Stimulated activated CD4-positive, alpha-beta T cell treated with anti-CD3 and anti-CD28 coated beads, Interleukin-1b, Interleukin-23, amount 100 ng/mL, for 48 hours (primary cell): ENCODE results near the gene TSHZ2.
A peak's percentile ranks its signal among the peaks of the same experiment; 100 is the strongest.

Source experiments
- DNase-seq: peaks from one replicate; pipeline ENCODE4 v3.0.0-alpha.2; 2020

The TSHZ2 gene, protein sequence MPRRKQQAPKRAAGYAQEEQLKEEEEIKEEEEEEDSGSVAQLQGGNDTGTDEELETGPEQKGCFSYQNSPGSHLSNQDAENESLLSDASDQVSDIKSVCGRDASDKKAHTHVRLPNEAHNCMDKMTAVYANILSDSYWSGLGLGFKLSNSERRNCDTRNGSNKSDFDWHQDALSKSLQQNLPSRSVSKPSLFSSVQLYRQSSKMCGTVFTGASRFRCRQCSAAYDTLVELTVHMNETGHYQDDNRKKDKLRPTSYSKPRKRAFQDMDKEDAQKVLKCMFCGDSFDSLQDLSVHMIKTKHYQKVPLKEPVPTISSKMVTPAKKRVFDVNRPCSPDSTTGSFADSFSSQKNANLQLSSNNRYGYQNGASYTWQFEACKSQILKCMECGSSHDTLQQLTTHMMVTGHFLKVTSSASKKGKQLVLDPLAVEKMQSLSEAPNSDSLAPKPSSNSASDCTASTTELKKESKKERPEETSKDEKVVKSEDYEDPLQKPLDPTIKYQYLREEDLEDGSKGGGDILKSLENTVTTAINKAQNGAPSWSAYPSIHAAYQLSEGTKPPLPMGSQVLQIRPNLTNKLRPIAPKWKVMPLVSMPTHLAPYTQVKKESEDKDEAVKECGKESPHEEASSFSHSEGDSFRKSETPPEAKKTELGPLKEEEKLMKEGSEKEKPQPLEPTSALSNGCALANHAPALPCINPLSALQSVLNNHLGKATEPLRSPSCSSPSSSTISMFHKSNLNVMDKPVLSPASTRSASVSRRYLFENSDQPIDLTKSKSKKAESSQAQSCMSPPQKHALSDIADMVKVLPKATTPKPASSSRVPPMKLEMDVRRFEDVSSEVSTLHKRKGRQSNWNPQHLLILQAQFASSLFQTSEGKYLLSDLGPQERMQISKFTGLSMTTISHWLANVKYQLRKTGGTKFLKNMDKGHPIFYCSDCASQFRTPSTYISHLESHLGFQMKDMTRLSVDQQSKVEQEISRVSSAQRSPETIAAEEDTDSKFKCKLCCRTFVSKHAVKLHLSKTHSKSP (N-terminal part only)

GRCh38 chr20:52972190-52972937 lies at the start of gene TSHZ2:
TSS of gene TSHZ2 (plus strand) at chr20:52972358. CDS start at chr20:52973294, 936 bp downstream.
- DNase-seq = peak; percentile 75

- DNase-seq = no peak
Observed at GRCh38 chr20:52922436-52922835, 49.7 kb upstream of the TSHZ2 start.

DNA sequence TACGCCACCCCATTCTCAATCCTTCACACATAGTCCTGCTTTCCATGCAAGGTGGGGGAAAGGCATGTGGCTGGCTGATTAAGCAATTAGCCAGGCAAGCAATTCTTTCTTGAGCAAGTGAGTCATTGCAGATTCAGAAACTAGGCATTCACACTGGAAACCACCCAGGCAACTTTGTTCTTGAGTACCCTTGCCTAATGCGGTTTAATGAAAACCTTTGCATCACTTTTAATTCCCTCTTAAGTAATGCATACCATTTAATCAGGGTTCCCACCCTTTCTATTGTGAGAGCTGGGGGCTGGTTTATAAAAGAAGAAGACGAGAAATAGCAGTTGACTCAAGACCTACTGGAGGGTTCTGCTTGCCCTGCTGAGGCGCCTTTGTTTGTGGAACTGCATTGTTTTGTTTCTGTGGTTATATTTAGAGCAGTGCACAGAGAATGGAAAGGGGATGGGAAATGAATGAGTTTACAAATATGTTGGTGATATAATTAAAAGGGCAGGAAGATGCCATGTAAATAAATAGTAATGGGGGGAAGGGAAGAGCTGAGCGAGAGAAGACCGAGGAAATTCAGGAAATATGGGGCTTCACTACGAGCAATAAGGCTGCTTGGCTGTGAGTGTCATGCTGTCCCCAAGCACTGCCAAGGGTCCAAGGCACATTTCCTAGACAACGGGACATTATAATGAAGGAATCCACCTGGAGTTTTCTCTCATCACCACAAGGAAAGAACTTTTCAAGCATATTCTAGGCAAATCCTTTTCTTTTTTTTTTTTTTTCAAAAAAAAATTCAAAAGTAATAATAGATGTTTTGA lies 48.8 kb upstream of the TSHZ2 start:
- no peak for DNase-seq

- DNase-seq = no peak
Observed at GRCh38 chr20:52924411-52925271, 47.5 kb upstream of the TSHZ2 start.

GRCh38 chr20:52926505-52926904 lies 45.7 kb upstream of the TSHZ2 start:
- no peak for DNase-seq

- DNase-seq = no peak
Observed at GRCh38 chr20:52933867-52934266, 38.3 kb upstream of the TSHZ2 start.

DNA sequence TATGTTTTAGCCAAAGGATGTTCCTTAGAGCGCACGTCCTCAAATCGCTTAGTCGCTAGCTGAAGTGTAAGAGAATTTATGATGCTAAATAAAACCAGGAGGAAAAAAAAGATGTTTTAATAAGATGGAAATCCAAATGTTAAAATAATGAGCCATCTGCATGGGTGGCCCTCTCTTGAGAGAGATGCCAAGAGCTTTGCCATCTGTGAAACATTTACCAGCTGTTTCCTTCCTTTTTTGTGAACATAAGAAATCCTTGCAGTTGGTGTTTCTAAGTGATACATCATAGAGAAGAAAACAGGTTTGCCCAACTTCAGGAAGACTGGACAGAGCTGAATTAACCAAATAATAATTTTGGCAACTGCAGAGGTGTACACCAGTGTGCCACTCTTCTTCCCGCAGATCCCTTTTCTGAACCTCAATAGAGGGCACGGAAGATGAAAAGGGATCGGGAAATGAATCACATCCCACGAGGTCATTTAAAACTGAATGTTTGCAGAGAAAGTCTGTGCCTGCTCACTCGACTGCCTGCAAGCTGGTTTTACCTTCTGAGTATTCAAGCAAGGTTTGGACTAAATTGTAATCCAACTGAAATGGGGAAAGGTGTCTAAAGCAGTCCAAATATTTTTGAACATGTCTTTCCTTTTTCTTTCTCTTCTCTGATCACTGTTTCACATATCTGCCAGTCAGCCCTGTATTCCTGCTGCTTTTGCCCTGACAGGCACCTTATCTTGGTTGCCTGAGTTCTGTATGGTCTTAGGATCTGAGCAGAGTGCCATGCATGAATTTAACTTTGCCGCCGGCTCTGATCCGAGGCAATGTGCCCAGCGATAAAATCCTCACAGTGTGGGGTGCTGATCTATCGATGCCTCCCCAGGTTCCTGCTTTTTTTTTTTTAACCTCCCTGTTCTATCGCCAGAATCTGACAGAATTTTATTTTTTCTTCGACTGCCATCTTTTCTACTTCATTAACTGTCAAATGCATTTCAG lies 35.5 kb upstream of the TSHZ2 start:
- DNase-seq = no peak

DNA sequence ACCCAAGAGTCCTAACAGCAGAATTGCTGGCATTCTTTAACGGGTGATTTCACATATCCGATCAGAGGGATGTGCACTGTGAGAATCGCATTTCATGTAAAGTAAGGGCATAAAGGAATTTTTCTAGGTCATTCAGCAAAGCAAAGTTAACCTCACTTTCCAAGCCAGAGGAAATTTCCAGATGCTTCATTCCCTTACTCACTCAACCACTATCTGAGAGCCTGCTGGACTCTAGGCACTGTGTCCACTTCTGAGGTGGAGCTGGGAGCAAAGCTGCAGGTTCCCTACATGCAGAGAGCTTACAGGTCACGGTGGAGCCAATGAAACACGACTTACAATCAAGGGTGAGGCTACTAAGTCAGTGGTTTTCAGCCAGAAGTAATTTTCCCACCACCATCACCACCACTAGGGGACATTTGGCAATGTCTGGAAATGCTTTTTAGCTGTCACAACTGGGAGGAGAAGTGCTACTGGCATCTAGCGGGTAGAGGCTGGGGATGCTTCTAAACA lies 34.5 kb upstream of the TSHZ2 start:
- no peak for DNase-seq

GRCh38 chr20:52939141-52939540 lies 33.0 kb upstream of the TSHZ2 start:
- DNase-seq = no peak

DNA sequence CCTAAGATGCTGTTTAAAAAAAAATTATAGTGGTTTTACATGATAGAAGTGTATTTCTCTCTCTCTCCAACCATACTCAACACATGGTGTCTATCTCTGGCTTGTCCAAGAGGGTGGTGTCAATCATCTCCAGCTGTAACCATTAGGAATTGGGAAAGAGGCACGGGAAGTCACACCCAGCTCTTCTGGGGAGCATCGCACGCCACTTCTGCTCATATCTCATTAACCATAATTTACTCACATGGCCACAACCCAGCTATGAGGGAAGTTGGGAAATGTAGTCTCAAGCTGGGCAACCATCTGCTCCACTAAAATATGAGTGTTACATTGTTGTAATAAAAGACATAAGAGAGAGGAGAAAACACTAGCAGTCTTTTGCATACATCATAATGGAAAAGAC lies 30.4 kb upstream of the TSHZ2 start:
- DNase-seq = no peak

DNA sequence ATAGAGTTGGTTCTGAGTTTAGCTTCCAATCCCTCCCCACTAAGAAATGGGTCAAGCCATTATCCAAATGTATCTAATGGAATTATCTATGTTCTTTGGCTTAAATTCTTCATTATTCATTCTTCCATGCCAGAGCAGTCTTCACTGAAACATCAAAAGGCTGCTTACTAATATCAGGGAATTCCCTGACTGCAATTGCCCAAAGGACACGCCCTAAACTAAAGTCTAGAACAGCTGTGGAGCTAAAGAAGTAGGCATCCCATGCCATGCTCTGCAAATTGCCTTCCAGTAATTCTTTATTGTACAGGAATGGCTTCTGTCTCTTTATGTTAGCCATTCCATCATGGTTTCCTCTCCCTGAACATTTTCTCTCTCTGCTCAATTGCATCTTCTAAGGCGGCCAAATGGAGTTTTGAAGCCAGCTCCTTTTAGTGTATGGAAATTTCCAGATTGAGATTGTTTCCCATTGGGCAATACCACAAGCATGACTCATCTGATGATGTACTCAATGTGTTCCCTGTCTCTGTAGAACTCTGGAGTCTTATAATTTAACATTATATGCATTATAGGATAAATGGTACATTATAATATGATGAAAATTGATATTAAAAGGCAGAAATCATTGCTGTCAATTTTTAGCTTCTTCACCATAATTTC lies 28.8 kb upstream of the TSHZ2 start:
- no peak for DNase-seq

GRCh38 chr20:52945268-52945667 lies 26.9 kb upstream of the TSHZ2 start:
- no peak for DNase-seq

DNA sequence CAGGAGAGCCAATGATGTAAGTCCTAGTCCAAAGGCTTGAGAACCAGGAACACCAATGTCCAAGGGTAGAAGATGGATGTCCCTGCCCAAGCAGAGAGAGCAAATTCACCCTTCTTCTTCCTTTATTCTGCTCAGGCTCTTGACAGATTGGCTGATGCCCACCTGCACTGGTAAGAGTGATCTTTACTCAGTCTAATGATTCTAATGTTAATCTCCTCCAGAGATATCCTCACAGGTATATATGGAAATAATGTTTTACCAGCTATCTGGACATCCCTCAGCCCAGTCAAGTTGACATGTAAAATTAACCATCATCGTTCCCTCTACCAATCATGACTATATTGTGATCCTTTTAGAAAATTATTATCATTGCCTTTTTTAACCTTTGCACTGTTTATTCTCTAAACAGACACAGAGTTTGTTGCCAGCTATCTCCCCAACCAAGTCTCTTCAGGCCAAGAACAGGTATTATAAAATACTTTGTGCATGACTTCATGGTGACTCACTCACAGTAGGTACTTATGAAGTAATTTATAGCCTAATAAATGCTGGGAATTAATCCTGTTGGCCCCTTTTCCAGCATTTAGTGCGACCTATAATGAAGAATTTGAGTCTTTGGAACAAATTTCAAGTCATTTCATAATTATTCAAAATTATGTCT lies 26.2 kb upstream of the TSHZ2 start:
- DNase-seq = no peak

DNA sequence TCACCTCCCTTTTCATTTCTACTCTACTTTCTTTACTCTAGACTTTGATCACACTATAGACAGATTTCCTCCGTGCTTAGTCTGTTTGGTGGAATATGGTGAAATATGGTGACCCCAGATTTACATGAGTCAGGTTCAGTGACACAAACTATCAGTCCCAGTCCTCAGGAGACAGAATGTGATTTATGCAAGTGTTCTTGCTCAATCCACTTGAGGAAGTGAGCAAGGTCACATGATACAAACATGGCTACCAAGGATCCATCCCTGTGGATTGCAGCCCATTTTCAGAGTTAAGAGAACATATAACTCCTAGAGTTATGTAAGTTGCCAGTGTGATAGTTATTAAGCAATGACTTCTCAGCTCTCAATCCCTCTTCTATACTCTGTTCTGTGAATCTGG lies 23.7 kb upstream of the TSHZ2 start:
- DNase-seq = no peak

DNA sequence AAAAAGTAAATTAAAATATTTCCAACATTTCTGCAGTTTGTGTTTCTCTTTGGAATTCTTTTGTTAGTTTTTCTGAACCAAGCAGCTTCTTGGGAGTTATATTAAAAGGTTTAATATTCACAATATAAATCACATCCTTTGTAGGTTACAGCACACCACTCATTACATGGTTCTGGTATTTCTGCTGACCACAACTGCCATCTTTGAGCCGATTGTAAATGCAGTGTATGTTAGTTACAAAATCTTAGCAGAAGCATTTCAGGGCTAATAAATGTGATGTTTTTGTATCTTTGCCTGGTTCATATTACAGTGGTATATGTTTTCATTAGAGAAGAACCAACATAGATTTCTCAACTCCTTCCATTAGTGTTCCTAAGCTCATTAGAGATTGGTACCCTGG lies 19.1 kb upstream of the TSHZ2 start:
- DNase-seq = no peak

DNA sequence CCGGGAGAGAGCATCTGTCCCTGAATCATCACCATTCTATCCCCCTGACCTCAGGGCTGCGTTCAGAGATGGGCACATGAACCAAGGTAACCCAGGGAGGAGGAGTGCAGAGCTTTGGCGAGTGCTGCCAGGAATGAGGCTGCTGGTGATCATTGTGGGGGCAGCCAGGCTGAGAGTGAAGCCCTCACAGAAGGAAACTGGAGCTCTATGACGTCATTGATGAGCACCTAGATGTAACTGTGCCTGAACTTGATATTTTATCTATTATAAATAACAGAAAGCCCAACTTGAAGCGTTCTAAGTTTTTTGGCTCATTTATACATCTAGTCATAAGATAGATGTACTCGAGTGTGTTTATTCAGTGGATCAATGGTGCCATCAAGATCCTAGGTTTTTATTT lies 17.3 kb upstream of the TSHZ2 start:
- no peak for DNase-seq

GRCh38 chr20:52958211-52958610 lies 13.9 kb upstream of the TSHZ2 start:
- DNase-seq = no peak

- DNase-seq = no peak
Observed at GRCh38 chr20:52959125-52959524, 13.0 kb upstream of the TSHZ2 start.
